Right lobe of liver (tissue), 4 donors: Measurements from ENCODE around the gene TMEM54.

ENCODE experiments used
- CTCF ChIP-seq, 4 donors: fragments of 200-600 bp in 3 of 4; fragments of 450-650 bp in 1 of 4; IDR thresholded peaks; one replicate each; pipeline versions ENCODE4 v1.5.1 to v1.8.0; 2016 to 2022; ENCODE audit warnings: antibody characterized with exemption in 4 of 4, mild to moderate bottlenecking in 2 of 4
- POLR2A ChIP-seq: fragments of 450-650 bp; IDR thresholded peaks from one replicate; pipeline ENCODE4 v1.6.1; 2017; ENCODE audit warnings: antibody characterized with exemption, mild to moderate bottlenecking
- donor health status: DM: no; HTN: no; CAD: no.
- donor health status: DM: no; HTN: no; CAD: no.
- donor health status: DM: no; HTN: yes; CAD: no.

GRCh38 chr1:32874860-32875752 is 26.1 kb downstream of the TMEM54 start:
- TF ChIP-seq CTCF (IDR thresholded peaks at IDR 0.05), result no peak
- no peak for TF ChIP-seq POLR2A
